T1000 (cell line): Measurements from ENCODE around the gene ORM2.
"Not testable (repeated sequence)": the region's sequence is repeated elsewhere in the genome, so short reads cannot be mapped to it uniquely, and the experiment has no call there.

Source experiments
- DNase-seq: peaks from one replicate; lab custom pipeline; 2025; ENCODE audit warnings: mixed read lengths; lab: John Stamatoyannopoulos, UW

Gene ORM2

GRCh38 chr9:114314881-114315722 is 14.6 kb upstream of the ORM2 start:
- DNase-seq = no peak

- DNase-seq = no peak
These were observed 13.8 kb upstream of the ORM2 start for GRCh38 chr9:114315723-114316363.

DNA sequence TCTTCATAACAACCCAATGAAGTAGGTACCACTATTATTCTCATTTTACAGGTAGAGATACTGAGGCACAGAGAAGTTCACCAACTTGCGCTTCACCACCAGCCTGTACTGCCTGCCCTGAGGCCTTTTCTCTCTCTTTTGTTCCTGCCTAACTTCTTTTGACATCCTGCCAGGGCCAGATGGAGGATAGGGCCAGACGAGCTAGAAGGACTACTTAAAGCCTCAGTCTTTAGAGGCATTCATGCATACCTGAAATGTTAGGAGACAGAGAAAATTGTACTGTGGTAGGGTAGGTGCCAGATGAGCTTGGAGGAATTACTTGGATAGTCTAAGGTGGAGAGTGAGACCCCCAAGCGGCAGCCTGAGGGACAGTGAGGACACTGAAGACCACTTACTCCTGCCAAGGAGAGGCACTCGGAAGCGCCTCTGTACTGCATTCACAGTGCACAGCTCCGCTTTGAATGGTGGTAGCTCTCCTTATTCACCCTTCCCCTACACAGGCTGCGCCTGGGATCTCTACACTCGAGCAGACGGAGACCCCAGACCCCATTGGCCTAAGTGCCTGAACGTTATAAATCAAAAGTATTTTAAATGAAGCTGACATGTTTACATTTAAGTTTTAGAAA is 13.0 kb upstream of the ORM2 start:
- no peak for DNase-seq

DNA sequence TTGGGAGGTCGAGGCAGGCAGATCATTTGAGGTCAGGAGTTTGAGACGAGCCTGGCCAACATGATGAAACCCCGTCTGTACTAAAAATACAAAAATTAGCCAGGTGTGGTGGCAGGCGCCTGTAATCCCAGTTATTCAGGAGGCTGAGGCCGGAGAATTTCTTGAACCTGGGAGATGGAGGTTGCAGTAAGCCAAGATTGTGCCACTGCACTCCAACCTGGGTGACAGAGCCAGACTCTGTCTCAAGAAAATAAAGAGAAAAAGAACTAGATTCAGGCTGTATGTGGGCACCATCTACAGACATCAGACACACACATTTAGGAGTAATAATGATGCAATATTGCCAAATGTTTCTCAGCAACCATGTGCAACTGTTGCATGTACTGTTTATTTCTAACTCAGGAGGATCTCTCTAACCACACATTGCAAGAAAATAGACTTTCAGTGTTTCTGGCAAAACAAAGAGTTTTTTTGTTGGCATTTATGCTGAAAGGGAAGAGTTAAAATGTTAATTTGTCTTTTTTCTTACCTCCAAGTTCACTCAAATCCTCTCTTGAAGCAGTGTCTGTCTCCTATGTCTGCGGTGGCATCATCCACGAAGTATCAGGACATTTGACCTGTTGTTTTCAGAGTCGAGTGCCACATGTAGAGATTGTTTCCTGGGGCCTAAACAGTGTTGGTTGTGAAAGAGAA is 11.9 kb upstream of the ORM2 start:
- no peak for DNase-seq

- DNase-seq = no peak
These were observed 11.3 kb upstream of the ORM2 start for GRCh38 chr9:114318416-114318815.

DNA sequence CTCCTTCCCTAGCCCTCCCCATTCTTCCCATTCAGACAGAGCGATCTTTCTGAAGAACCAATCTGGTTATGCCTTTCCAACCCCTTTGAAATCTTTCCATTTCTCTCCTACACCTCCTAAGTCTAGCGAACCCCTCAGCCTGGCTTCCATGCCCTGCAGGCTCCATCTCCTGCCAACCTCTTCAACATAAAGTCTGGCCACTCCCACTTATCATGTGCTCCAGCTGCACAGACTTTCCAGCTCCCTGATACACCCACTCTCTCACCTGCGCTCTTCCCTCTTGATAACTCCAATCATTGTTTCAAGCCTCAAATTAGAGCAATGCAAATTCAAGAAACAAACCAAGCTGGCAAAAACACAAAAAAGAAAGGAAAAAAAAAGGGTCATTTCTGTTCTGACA is 10.5 kb upstream of the ORM2 start:
- no peak for DNase-seq

DNA sequence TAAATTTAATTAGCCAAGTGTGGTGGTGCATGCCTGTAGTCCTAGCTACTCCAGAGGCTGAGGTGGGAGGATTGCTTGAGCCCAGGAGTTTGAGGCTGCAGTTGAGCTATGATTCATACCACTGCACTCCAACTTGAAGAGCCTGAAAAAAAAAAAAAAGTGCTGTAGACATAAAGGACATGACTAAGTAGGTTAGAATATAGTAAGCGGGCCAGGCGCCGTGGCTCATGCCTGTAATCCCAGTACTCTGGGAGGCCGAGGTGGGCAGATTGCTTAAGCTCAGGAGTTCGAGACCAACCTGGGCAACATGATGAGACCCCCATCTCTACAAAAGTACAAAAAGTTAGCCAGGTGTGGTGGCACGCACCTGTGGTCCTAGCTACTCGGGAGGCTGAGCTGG is 9.0 kb upstream of the ORM2 start:
- not testable (repeated sequence) for DNase-seq

DNA sequence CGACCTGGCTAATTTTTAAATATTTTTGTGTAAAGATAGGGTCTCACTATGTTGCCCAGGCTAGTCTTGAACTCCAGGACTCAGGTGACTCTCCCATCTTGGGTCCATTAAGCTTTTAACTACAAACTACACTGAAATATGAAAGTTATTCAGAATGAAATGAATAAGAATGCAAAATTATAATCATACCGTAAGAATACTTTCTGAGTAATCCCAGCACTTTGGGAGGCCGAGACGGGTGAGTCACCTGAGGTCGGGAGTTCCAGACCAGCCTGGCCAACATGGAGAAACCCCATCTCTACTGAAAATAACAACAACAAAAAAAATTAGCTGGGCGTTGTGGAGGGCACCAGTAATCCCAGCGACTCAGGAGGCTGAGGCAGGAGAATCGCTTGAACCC is 7.9 kb upstream of the ORM2 start:
- no peak for DNase-seq

- DNase-seq = not testable (repeated sequence)
These were observed 7.4 kb upstream of the ORM2 start for GRCh38 chr9:114322160-114322818.

GRCh38 chr9:114322831-114323531 is 6.7 kb upstream of the ORM2 start, which contains the start of gene ORM1:
Gene ORM1 (plus strand): TSS chr9:114323098. CDS start chr9:114323134, 36 bp downstream.
- not testable (repeated sequence) for DNase-seq

GRCh38 chr9:114323849-114324248 is 5.8 kb upstream of the ORM2 start:
- not testable (repeated sequence) for DNase-seq

DNA sequence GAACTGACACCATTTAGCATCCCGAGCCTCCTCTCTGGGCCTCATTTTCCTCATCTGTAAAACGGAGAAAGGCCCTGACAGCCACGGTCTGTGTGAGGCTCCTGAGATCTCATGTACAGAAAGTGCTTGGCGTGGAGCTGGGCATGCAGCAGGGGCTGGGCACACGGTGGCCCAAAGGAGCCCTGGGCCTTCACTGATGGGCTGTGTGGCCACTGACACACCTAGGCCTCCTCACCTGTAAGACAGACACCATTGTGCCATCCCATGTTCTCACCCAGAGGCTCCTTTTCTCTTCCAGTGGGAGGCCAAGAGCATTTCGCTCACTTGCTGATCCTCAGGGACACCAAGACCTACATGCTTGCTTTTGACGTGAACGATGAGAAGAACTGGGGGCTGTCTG is 5.2 kb upstream of the ORM2 start:
- DNase-seq = no peak

GRCh38 chr9:114324965-114325364 is 4.7 kb upstream of the ORM2 start:
- DNase-seq = not testable (repeated sequence)

DNA sequence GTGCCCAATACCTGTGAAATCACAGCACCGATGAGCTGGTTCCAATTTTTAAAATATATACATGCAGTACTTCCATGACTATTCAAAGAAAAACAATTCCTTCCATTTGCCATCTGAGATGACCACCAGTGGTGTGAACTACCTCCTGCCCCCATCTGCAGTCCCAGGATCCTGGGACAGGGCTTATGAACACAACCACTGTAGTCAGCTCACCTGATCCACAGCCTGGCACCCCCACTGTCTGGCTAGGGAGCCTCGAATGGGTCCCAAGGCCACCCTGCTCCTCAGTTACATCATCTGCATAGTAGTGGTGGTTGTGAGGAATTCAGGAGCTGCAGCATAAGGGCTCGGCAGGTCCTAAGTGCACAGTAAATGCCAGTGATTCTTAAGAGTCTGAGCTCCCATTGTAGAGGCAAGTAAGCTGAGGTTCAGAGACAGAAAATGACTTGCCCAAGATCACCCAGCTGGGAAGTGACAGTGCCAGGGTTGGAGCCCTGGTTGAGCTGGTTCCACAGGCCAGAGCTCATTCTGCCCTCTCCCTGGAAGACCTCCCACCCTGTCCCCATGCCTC is 3.9 kb upstream of the ORM2 start:
- not testable (repeated sequence) for DNase-seq

GRCh38 chr9:114327749-114328148 is 1.9 kb upstream of the ORM2 start:
- DNase-seq = no peak

- not testable (repeated sequence) for DNase-seq
These were observed 1.3 kb upstream of the ORM2 start for GRCh38 chr9:114328357-114328820.

DNA sequence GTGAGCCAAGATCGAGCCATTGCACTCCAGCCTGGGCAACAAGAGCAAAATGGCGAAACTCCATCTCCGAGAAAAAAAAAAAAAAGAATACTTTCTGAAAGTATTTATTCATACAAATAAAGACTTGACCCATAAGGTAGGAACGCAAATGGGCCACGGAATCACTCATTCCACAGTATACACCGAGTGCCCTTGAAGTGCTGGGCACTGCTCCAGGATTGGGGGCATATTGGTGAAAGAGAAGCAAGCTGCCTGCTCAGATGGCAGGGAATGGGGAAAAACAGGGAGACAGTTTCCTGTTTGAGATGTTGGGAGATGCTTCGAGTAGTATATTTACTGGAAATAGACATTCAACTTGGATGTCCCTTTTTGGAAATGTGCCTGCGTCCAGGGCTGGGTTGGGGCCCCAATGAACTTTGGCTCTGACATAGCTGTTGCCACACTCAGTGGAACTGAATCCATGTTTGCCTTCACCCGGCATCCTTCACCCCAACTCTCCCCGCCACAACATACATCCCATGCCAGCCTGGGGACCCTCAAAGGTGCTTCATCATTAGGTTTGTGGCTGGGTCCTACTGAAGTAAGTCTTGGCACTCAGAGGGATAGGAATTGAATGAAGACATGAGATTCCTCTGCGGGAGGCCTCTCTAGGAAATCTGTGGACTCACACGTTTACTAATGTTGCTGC is 588 bp upstream of the ORM2 start:
- not testable (repeated sequence) for DNase-seq

DNA sequence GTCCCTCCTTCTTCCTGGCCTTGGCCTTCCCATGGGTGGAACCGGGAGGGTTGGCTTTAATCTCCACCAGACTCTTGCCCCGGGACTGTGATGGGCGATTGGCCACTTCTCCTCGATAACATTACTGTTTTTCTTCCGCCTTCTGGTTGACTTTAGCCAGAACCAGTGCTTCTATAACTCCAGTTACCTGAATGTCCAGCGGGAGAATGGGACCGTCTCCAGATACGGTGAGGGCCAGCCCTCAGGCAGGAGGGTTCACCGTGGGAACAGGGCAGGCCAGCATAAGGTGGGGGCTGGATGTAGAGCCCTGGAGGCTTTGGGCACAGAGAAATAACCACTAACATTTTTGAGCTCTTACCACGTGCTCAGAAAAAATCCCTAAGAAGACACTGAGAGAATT is 967 bp downstream of the ORM2 start:
- no peak for DNase-seq

GRCh38 chr9:114331229-114332195 is 1.8 kb downstream of the ORM2 start:
- not testable (repeated sequence) for DNase-seq
